Glomerular visceral epithelial cell (primary cell): ENCODE data around the gene PCGF3.
A peak's percentile ranks its signal among the peaks of the same experiment; 100 is the strongest.
"Not testable (repeated sequence)": the region's sequence is repeated elsewhere in the genome, so short reads cannot be mapped to it uniquely, and the experiment has no call there.

ENCODE experiments used
- DNase-seq: peaks from one replicate; pipeline ENCODE4 v3.0.0-alpha.2; 2016; ENCODE audit errors: extremely low spot score

PCGF3 gene

GRCh38 chr4:764405-765169 is 59.0 kb downstream of the PCGF3 start:
- no peak for DNase-seq

- peak; percentile 38 for DNase-seq
Observed at GRCh38 chr4:766152-766515, 60.5 kb downstream of the PCGF3 start.

- no peak for DNase-seq
Observed at GRCh38 chr4:766559-767283, 61.1 kb downstream of the PCGF3 start.

GRCh38 chr4:768076-768475 is 62.4 kb downstream of the PCGF3 start:
- no peak for DNase-seq

- no peak for DNase-seq
Observed at GRCh38 chr4:768995-769394, 63.4 kb downstream of the PCGF3 start.

- DNase-seq: no peak
Observed at GRCh38 chr4:769511-769910, 63.9 kb downstream of the PCGF3 start.

- no peak for DNase-seq
Observed at GRCh38 chr4:770022-770421, 64.4 kb downstream of the PCGF3 start.

GRCh38 chr4:771464-771863 is 65.8 kb downstream of the PCGF3 start:
- DNase-seq: no peak

GRCh38 chr4:772118-772517 is 66.5 kb downstream of the PCGF3 start:
- no peak for DNase-seq

GRCh38 chr4:772776-773175 is 67.1 kb downstream of the PCGF3 start:
- no peak for DNase-seq

GRCh38 chr4:773214-773613 is 67.6 kb downstream of the PCGF3 start:
- no peak for DNase-seq

- not testable (repeated sequence) for DNase-seq
Observed at GRCh38 chr4:774419-775092, 68.9 kb downstream of the PCGF3 start.

GRCh38 chr4:775485-775884 is 69.9 kb downstream of the PCGF3 start:
- DNase-seq: not testable (repeated sequence)

- no peak for DNase-seq
Observed at GRCh38 chr4:776743-777441, 71.3 kb downstream of the PCGF3 start.

GRCh38 chr4:777520-778262 is 72.1 kb downstream of the PCGF3 start:
- no peak for DNase-seq

GRCh38 chr4:779555-779954 is 73.9 kb downstream of the PCGF3 start:
- no peak for DNase-seq

GRCh38 chr4:780255-780654 is 74.6 kb downstream of the PCGF3 start:
- DNase-seq: not testable (repeated sequence)

GRCh38 chr4:780716-781492 is 75.3 kb downstream of the PCGF3 start:
- DNase-seq: no peak

GRCh38 chr4:781493-782216 is 76.0 kb downstream of the PCGF3 start:
- DNase-seq: peak; percentile 100
